ENCODE measurements around the gene SACM1L.

DNA sequence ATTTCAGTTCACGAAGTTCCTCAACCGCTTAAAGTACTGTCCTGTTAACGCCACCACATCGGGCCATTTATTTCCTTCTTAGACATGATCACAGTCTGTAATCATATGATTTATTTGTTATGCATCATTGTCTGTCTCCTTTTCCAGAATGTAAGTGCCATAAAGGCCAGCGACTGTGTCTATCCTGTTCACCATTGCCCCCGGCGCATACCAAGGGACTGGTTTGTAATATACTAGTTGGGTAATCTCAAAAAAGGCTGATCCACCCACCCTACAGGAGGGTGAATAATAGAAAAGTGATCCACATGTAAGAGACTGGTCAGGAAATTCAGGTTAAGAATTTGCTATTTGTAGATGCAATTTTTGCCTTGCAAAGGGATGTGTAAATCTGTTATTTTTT lies 65.3 kb downstream of the SACM1L start:
- no peak for TF ChIP-seq POLR2A (IDR thresholded peaks at IDR 0.05)
- TF ChIP-seq, protein P1, sequence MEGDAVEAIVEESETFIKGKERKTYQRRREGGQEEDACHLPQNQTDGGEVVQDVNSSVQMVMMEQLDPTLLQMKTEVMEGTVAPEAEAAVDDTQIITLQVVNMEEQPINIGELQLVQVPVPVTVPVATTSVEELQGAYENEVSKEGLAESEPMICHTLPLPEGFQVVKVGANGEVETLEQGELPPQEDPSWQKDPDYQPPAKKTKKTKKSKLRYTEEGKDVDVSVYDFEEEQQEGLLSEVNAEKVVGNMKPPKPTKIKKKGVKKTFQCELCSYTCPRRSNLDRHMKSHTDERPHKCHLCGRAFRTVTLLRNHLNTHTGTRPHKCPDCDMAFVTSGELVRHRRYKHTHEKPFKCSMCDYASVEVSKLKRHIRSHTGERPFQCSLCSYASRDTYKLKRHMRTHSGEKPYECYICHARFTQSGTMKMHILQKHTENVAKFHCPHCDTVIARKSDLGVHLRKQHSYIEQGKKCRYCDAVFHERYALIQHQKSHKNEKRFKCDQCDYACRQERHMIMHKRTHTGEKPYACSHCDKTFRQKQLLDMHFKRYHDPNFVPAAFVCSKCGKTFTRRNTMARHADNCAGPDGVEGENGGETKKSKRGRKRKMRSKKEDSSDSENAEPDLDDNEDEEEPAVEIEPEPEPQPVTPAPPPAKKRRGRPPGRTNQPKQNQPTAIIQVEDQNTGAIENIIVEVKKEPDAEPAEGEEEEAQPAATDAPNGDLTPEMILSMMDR (IDR thresholded peaks at IDR 0.05), result no peak
